Measurements from ENCODE around the gene MMD.
"Not testable (repeated sequence)": the region's sequence is repeated elsewhere in the genome, so short reads cannot be mapped to it uniquely, and the experiment has no call there.

Gene MMD

GRCh38 chr17:55411463-55411855 is 10.2 kb downstream of the MMD start:
- no peak overlapping the region for H3K4me3 ChIP-seq (ENCODE audit: low read depth, low read length)
- no peak for TF ChIP-seq CTCF (IDR thresholded peaks at IDR 0.05; ENCODE audit: borderline replicate concordance, insufficient read depth, low read depth, low read length)

GRCh38 chr17:55410722-55411462 is 10.7 kb downstream of the MMD start:
- TF ChIP-seq CTCF (IDR thresholded peaks at IDR 0.05; ENCODE audit: borderline replicate concordance, insufficient read depth, low read depth, low read length), result no peak
- H3K4me3 ChIP-seq (ENCODE audit: low read depth, low read length), result no peak overlapping the region

- no peak for TF ChIP-seq CTCF (IDR thresholded peaks at IDR 0.05; ENCODE audit: borderline replicate concordance, insufficient read depth, low read depth, low read length)
- H3K4me3 ChIP-seq (ENCODE audit: low read depth, low read length), result no peak overlapping the region
Measured at GRCh38 chr17:55409030-55409800, 12.4 kb downstream of the MMD start.

GRCh38 chr17:55407641-55408566 is 13.7 kb downstream of the MMD start:
- H3K4me3 ChIP-seq (ENCODE audit: low read depth, low read length), result no peak overlapping the region
- no peak for TF ChIP-seq CTCF (IDR thresholded peaks at IDR 0.05; ENCODE audit: borderline replicate concordance, insufficient read depth, low read depth, low read length)

- no peak overlapping the region for H3K4me3 ChIP-seq (ENCODE audit: low read depth, low read length)
- TF ChIP-seq CTCF (IDR thresholded peaks at IDR 0.05; ENCODE audit: borderline replicate concordance, insufficient read depth, low read depth, low read length), result no peak
Measured at GRCh38 chr17:55405600-55405999, 16.0 kb downstream of the MMD start.

GRCh38 chr17:55404197-55404596 is 17.4 kb downstream of the MMD start:
- H3K4me3 ChIP-seq (ENCODE audit: low read depth, low read length), result not testable (repeated sequence)

GRCh38 chr17:55402374-55402773 is 19.3 kb downstream of the MMD start:
- no peak for TF ChIP-seq CTCF (IDR thresholded peaks at IDR 0.05; ENCODE audit: borderline replicate concordance, insufficient read depth, low read depth, low read length)

More at GRCh38 chr17:55402374-55402773, 19.3 kb downstream of the MMD start:
- H3K4me3 ChIP-seq (ENCODE audit: low read depth, low read length), result no peak overlapping the region

Data from GM12875 (cell line).